WTC11 (cell line): ENCODE measurements around the gene TUBB1. TPM values are rescaled to one million over a fixed set of nuclear protein-coding genes. Genes with fewer than 3 reads are reported as not detected.

Source experiments
- ATAC-seq: fragments of 200-7000 bp; cut with Tn5 transposase; 2 replicates; pipeline ENCODE4 v1.10.0; 2021; ENCODE audit warnings: mild to moderate bottlenecking, moderate library complexity
- CTCF ChIA-PET: fragments of 300-600 bp; sonication (Branson Sonifier 250); formaldehyde crosslinking; loops from one replicate; lab custom pipeline; 2021; ENCODE audit warnings: antibody characterized with exemption; lab: Charles Lee
- POLR2A ChIA-PET: fragments of 350-600 bp; sonication (Branson Sonifier 250); formaldehyde crosslinking; loops from one replicate; lab custom pipeline; 2021; ENCODE audit warnings: antibody characterized with exemption; lab: Charles Lee
- DNase-seq: peaks from one replicate; pipeline ENCODE4 v3.0.0; 2021; ENCODE audit warnings: low spot score
- H3K27ac Mint-ChIP-seq: 2 replicates; pipeline ENCODE4 v1.8.0; 2021; ENCODE audit warnings: mixed read lengths
- H3K27me3 Mint-ChIP-seq: 2 replicates; pipeline ENCODE4 v1.8.0; 2021; ENCODE audit warnings: low read depth, mild to moderate bottlenecking, moderate library complexity, mixed read lengths
- H3K36me3 Mint-ChIP-seq: 2 replicates; pipeline ENCODE4 v1.8.0; 2021; ENCODE audit warnings: mixed read lengths
- H3K4me1 Mint-ChIP-seq: 2 replicates; pipeline ENCODE4 v1.8.0; 2022; ENCODE audit warnings: mixed read lengths
- H3K4me3 Mint-ChIP-seq: 2 replicates; pipeline ENCODE4 v1.8.0; 2021; ENCODE audit warnings: mild to moderate bottlenecking, moderate library complexity, mixed read lengths
- H3K9me3 Mint-ChIP-seq: 2 replicates; pipeline ENCODE4 v1.8.0; 2021; ENCODE audit warnings: mixed read lengths
- CREB1 ChIP-seq: sonication (generic); formaldehyde crosslinking; IDR thresholded peaks from 2 replicates; pipeline ENCODE4 v1.8.0; 2023; ENCODE audit warnings: mild to moderate bottlenecking, missing genetic modification reagents
- ELF4 ChIP-seq: sonication (generic); formaldehyde crosslinking; IDR thresholded peaks from 2 replicates; pipeline ENCODE4 v1.8.1; 2022; ENCODE audit warnings: low read depth, mild to moderate bottlenecking, moderate library complexity, missing genetic modification reagents
- EMX1 ChIP-seq: fragments of 250-450 bp; sonication (Bioruptor Pico); IDR thresholded peaks from 2 replicates; pipeline ENCODE4 v1.8.0; 2021; ENCODE audit warnings: mild to moderate bottlenecking
- ESRRA ChIP-seq: sonication (generic); formaldehyde crosslinking; IDR thresholded peaks from 2 replicates; pipeline ENCODE4 v1.8.1; 2022; ENCODE audit warnings: mild to moderate bottlenecking, missing genetic modification reagents, borderline replicate concordance
- GRHL2 ChIP-seq: fragments of 250-450 bp; sonication (Bioruptor Pico); IDR thresholded peaks from 2 replicates; pipeline ENCODE4 v1.8.0; 2022; ENCODE audit warnings: mild to moderate bottlenecking, moderate library complexity; ENCODE audit not compliant: insufficient replicate concordance, severe bottlenecking
- GTF2I ChIP-seq: fragments of 250-450 bp; sonication (Bioruptor Pico); conservative IDR thresholded peaks from 2 replicates; pipeline ENCODE4 v1.4.0; 2021; ENCODE audit warnings: mild to moderate bottlenecking
- MYBL2 ChIP-seq: sonication (generic); formaldehyde crosslinking; IDR thresholded peaks from 2 replicates; pipeline ENCODE4 v1.8.1; 2023; ENCODE audit warnings: mild to moderate bottlenecking, moderate library complexity, missing genetic modification reagents
- NR2C2 ChIP-seq: sonication (generic); formaldehyde crosslinking; IDR thresholded peaks from 2 replicates; pipeline ENCODE4 v1.8.0; 2022; ENCODE audit warnings: mild to moderate bottlenecking, missing genetic modification reagents
- SOX15 ChIP-seq: fragments of 250-450 bp; sonication (Bioruptor Pico); IDR thresholded peaks from 2 replicates; pipeline ENCODE4 v1.9.0; 2021; ENCODE audit warnings: mild to moderate bottlenecking
- TCF7 ChIP-seq: sonication (generic); formaldehyde crosslinking; IDR thresholded peaks from 2 replicates; pipeline ENCODE4 v1.8.0; 2022; ENCODE audit warnings: mild to moderate bottlenecking, low read depth, missing genetic modification reagents, moderate library complexity
- TEAD4 ChIP-seq: sonication (generic); formaldehyde crosslinking; IDR thresholded peaks from 2 replicates; pipeline ENCODE4 v1.8.0; 2022; ENCODE audit warnings: mild to moderate bottlenecking, missing genetic modification reagents
- TP53 ChIP-seq: sonication (generic); formaldehyde crosslinking; IDR thresholded peaks from 2 replicates; pipeline ENCODE4 v1.8.1; 2023; ENCODE audit warnings: mild to moderate bottlenecking, missing genetic modification reagents
- ZNF121 ChIP-seq: sonication (generic); formaldehyde crosslinking; IDR thresholded peaks from 2 replicates; pipeline ENCODE4 v1.8.0; 2023; ENCODE audit warnings: missing genetic modification reagents
- ZNF416 ChIP-seq: fragments of 250-450 bp; sonication (Bioruptor Pico); IDR thresholded peaks from 2 replicates; pipeline ENCODE4 v1.9.0; 2021; ENCODE audit warnings: mild to moderate bottlenecking, inconsistent platforms
- ZNF425 ChIP-seq: fragments of 250-450 bp; sonication (Bioruptor Pico); conservative IDR thresholded peaks from 2 replicates; pipeline ENCODE4 v1.9.0; 2021; ENCODE audit warnings: mild to moderate bottlenecking
- total RNA-seq: library from RNA; stranded (reverse); gene quantifications from 3 replicates; pipeline ENCODE4 v1.2.3, GENCODE V29; 2021
- TF ChIP-seq, protein P1 (sequence below): sonication (generic); formaldehyde crosslinking; IDR thresholded peaks from 2 replicates; pipeline ENCODE4 v1.8.0; 2022; ENCODE audit warnings: mild to moderate bottlenecking, missing genetic modification reagents
- TF ChIP-seq, protein P2 (sequence below): sonication (generic); formaldehyde crosslinking; IDR thresholded peaks from 2 replicates; pipeline ENCODE4 v1.8.0; 2022; ENCODE audit warnings: mild to moderate bottlenecking, missing genetic modification reagents
- TF ChIP-seq, protein P3 (sequence below): fragments of 250-450 bp; sonication (Bioruptor Pico); IDR thresholded peaks from 2 replicates; pipeline ENCODE4 v1.8.0; 2021; ENCODE audit warnings: mild to moderate bottlenecking
- TF ChIP-seq, protein P4 (sequence below): sonication (generic); formaldehyde crosslinking; IDR thresholded peaks from 2 replicates; pipeline ENCODE4 v1.8.1; 2022; ENCODE audit warnings: mild to moderate bottlenecking, missing genetic modification reagents, moderate library complexity, borderline replicate concordance
- TF ChIP-seq, protein P5 (sequence below): fragments of 200-600 bp; IDR thresholded peaks from 2 replicates; pipeline ENCODE4 v1.8.0; 2022; ENCODE audit warnings: antibody characterized with exemption

Gene TUBB1
- total RNA-seq, 1 experiment from 2014 or later, result not detected

GRCh38 chr20:58992911-58993310 lies 26.3 kb upstream of the TUBB1 start:
- DNase-seq (no peak), ATAC-seq (no peak)
- no peak overlapping the region for H3K27ac Mint-ChIP-seq
- no peaks in the 10 kb centered on the region for H3K27me3 Mint-ChIP-seq
- H3K4me3 Mint-ChIP-seq, result no peak overlapping the region
- ChIA-PET POLR2A (interaction anchor here (0.9 to 1.0 kb wide), 2 partner anchors 10 to 70 kb away, joined by 3 to 4 read pairs; no protein-coding TSS in a partner anchor), CTCF (interaction anchor here (0.6 kb wide), 1 partner anchor 117 kb away, joined by 3 read pairs; no protein-coding TSS in a partner anchor)
- peaks cover 81% of the 10 kb centered on the region for H3K36me3 Mint-ChIP-seq
- no peaks in the 10 kb centered on the region for H3K4me1 Mint-ChIP-seq
- TF ChIP-seq GTF2I (CRISPR knock-in tag) (no peak), ZNF416 (no peak), ZNF121 (CRISPR knock-in tag) (no peak), ESRRA (CRISPR knock-in tag) (no peak), TP53 (no peak), EMX1 (CRISPR knock-in tag) (no peak), MYBL2 (CRISPR knock-in tag) (no peak)
- TF ChIP-seq, protein P1, sequence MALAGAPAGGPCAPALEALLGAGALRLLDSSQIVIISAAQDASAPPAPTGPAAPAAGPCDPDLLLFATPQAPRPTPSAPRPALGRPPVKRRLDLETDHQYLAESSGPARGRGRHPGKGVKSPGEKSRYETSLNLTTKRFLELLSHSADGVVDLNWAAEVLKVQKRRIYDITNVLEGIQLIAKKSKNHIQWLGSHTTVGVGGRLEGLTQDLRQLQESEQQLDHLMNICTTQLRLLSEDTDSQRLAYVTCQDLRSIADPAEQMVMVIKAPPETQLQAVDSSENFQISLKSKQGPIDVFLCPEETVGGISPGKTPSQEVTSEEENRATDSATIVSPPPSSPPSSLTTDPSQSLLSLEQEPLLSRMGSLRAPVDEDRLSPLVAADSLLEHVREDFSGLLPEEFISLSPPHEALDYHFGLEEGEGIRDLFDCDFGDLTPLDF (CRISPR knock-in tag), result no peak
- TF ChIP-seq, protein P2, sequence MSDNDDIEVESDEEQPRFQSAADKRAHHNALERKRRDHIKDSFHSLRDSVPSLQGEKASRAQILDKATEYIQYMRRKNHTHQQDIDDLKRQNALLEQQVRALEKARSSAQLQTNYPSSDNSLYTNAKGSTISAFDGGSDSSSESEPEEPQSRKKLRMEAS, result no peak
- TF ChIP-seq, protein P3, sequence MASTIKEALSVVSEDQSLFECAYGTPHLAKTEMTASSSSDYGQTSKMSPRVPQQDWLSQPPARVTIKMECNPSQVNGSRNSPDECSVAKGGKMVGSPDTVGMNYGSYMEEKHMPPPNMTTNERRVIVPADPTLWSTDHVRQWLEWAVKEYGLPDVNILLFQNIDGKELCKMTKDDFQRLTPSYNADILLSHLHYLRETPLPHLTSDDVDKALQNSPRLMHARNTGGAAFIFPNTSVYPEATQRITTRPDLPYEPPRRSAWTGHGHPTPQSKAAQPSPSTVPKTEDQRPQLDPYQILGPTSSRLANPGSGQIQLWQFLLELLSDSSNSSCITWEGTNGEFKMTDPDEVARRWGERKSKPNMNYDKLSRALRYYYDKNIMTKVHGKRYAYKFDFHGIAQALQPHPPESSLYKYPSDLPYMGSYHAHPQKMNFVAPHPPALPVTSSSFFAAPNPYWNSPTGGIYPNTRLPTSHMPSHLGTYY (CRISPR knock-in tag), result no peak
- no peaks in the 10 kb centered on the region for H3K9me3 Mint-ChIP-seq

- Mint-ChIP-seq H3K4me1 (no peaks in the 10 kb centered on the region), H3K27me3 (no peaks in the 10 kb centered on the region), H3K27ac (no peak overlapping the region), H3K9me3 (no peaks in the 10 kb centered on the region), H3K36me3 (peaks cover 75% of the 10 kb centered on the region), H3K4me3 (no peak overlapping the region)
- ATAC-seq (no peak), DNase-seq (no peak)
- CTCF ChIA-PET, result interaction anchor here (0.6 kb wide), 2 partner anchors 118 to 711 kb away, joined by 3 read pairs; no protein-coding TSS in a partner anchor
- POLR2A ChIA-PET, result interaction anchor here (0.7 to 1.0 kb wide), 3 partner anchors 10 to 71 kb away, joined by 3 to 4 read pairs (median 4); no protein-coding TSS in a partner anchor
- TF ChIP-seq ZNF425 (CRISPR knock-in tag), result no peak
- TF ChIP-seq MYBL2 (CRISPR knock-in tag), result no peak
Measured at GRCh38 chr20:58993332-58994248, 25.6 kb upstream of the TUBB1 start.

DNA sequence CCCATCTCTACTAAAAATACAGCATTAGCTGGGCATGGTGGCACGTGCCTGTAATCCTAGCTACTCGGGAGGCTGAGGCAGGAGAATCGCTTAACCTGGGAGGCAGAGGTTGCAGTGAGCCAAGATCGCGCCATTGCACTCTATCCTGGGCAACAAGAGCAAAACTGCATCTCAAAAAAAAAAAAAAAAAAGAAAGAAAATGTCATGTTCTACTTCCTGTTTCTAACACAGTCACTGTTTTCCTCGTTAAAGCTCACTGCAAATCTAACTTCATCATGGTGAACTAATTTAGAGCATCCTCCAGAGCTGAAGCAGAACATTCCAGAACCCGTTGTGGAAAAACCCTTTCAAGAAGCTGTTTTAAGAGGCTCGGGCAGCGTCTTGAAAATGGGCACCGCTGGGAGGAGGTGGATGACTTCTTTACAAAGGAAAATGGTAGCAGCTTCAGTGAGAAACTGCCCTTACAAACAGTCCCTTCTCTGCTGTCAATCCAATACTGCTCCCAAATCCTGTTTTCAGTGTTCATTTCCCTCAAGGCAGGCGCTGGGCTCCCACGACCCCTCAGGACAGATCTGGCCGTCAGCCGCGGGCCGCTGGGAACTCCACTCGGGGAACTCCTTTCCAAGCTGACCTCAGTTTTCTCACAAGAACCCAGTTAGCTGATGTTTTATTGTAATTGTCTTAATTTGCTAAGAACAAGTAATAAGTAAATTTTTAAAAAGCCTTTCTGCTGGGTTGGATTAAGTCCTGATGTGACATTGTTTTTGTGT lies 24.7 kb upstream of the TUBB1 start:
- Mint-ChIP-seq H3K27ac (no peak overlapping the region), H3K27me3 (no peaks in the 10 kb centered on the region), H3K36me3 (peaks cover 65% of the 10 kb centered on the region), H3K4me1 (no peaks in the 10 kb centered on the region), H3K9me3 (no peaks in the 10 kb centered on the region), H3K4me3 (no peak overlapping the region)
- ChIA-PET CTCF (no interaction called here), POLR2A (interaction anchor here (0.7 to 1.0 kb wide), 3 partner anchors 14 to 95 kb away, joined by 3 to 8 read pairs (median 4); no protein-coding TSS in a partner anchor)
- no peak for DNase-seq
- no peak for ATAC-seq
- TF ChIP-seq NR2C2, result no peak
- no peak for TF ChIP-seq GRHL2 (CRISPR knock-in tag)
- TF ChIP-seq TEAD4 (CRISPR knock-in tag), result no peak
- TF ChIP-seq, protein P1 (CRISPR knock-in tag), result no peak
- TF ChIP-seq EMX1 (CRISPR knock-in tag), result no peak
- TF ChIP-seq, protein P4, sequence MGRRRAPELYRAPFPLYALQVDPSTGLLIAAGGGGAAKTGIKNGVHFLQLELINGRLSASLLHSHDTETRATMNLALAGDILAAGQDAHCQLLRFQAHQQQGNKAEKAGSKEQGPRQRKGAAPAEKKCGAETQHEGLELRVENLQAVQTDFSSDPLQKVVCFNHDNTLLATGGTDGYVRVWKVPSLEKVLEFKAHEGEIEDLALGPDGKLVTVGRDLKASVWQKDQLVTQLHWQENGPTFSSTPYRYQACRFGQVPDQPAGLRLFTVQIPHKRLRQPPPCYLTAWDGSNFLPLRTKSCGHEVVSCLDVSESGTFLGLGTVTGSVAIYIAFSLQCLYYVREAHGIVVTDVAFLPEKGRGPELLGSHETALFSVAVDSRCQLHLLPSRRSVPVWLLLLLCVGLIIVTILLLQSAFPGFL (CRISPR knock-in tag), result no peak
- no peak for TF ChIP-seq TCF7 (CRISPR knock-in tag)
- TF ChIP-seq SOX15 (CRISPR knock-in tag), result no peak
- TF ChIP-seq ZNF121 (CRISPR knock-in tag), result no peak
- TF ChIP-seq, protein P5, sequence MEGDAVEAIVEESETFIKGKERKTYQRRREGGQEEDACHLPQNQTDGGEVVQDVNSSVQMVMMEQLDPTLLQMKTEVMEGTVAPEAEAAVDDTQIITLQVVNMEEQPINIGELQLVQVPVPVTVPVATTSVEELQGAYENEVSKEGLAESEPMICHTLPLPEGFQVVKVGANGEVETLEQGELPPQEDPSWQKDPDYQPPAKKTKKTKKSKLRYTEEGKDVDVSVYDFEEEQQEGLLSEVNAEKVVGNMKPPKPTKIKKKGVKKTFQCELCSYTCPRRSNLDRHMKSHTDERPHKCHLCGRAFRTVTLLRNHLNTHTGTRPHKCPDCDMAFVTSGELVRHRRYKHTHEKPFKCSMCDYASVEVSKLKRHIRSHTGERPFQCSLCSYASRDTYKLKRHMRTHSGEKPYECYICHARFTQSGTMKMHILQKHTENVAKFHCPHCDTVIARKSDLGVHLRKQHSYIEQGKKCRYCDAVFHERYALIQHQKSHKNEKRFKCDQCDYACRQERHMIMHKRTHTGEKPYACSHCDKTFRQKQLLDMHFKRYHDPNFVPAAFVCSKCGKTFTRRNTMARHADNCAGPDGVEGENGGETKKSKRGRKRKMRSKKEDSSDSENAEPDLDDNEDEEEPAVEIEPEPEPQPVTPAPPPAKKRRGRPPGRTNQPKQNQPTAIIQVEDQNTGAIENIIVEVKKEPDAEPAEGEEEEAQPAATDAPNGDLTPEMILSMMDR, result no peak
- TF ChIP-seq ELF4 (CRISPR knock-in tag), result no peak
- no peak for TF ChIP-seq CREB1 (CRISPR knock-in tag)
